NCI-H1092 (cell line): ENCODE measurements around the gene DCDC2C.
A peak's percentile ranks its signal among the peaks of the same experiment; 100 is the strongest.
"Not testable (repeated sequence)": the region's sequence is repeated elsewhere in the genome, so short reads cannot be mapped to it uniquely, and the experiment has no call there.

ENCODE experiments used
- DNase-seq: peaks from one replicate; lab custom pipeline; 2025; lab: John Stamatoyannopoulos, UW

The DCDC2C gene

DNA sequence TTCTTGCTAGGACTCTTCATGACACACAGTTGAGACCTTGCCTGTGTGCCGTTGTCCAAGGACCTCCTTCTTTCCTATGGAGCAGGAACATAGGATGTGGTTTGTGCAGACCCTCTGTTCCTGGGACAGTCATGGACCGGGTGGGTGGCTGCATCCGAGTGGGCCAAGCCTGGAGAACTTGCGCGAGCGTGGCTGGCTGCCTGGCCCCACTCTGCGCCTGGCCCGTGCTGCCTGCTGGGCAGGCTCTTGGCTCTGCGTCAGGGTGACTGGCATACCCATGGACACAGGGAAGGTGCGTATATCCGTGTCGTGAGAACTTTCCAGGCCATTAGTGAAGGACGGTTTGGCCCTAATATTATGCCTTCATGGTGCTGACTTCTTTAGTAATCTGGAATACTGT lies 68.2 kb downstream of the DCDC2C start:
- DNase-seq, result no peak

DNA sequence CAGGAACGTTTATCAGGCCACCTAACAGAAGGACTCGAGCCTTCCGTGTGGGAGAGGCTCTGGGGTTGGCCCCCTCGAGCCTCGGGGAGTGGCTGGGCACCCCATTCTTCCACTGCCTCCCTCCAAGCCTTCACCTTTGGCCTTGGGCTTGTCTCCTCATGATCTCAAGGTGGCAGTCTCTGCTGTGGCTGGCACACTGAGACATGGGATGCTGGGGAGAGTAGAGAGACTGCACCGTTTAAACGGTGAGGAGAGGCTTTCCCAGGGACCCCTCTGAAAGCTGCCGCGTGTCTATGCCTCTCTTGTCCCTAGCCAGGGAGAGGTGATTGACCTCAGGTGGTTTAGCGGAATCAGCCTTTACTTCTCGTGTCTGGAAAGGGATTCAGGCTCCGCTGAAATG lies 71.0 kb downstream of the DCDC2C start:
- no peak for DNase-seq

DNA sequence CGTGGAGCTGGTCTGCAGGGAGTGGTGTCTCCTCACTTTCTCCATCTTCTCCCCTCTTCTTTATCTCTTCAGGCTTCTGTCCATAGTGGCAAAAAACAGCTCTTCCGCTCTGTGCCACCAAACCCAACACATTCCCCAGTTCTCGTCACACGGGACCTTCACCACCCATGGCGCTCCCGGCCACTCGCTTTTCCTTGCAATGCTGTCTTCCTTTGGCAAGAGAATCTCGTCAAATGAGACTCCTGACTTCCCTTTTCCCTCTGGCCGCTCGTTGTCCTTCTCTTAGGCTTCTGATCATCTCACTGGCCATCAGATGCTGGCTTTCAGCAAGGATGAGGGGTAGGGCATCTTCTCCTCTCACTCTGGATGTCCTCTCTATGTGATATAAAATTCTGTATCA lies 72.9 kb downstream of the DCDC2C start:
- no peak for DNase-seq

GRCh38 chr2:3777966-3778365 lies 74.6 kb downstream of the DCDC2C start:
- no peak for DNase-seq

GRCh38 chr2:3778851-3779495 lies 75.6 kb downstream of the DCDC2C start:
- DNase-seq, result no peak

- DNase-seq, result no peak
Measured at GRCh38 chr2:3779496-3780049, 76.2 kb downstream of the DCDC2C start.

DNA sequence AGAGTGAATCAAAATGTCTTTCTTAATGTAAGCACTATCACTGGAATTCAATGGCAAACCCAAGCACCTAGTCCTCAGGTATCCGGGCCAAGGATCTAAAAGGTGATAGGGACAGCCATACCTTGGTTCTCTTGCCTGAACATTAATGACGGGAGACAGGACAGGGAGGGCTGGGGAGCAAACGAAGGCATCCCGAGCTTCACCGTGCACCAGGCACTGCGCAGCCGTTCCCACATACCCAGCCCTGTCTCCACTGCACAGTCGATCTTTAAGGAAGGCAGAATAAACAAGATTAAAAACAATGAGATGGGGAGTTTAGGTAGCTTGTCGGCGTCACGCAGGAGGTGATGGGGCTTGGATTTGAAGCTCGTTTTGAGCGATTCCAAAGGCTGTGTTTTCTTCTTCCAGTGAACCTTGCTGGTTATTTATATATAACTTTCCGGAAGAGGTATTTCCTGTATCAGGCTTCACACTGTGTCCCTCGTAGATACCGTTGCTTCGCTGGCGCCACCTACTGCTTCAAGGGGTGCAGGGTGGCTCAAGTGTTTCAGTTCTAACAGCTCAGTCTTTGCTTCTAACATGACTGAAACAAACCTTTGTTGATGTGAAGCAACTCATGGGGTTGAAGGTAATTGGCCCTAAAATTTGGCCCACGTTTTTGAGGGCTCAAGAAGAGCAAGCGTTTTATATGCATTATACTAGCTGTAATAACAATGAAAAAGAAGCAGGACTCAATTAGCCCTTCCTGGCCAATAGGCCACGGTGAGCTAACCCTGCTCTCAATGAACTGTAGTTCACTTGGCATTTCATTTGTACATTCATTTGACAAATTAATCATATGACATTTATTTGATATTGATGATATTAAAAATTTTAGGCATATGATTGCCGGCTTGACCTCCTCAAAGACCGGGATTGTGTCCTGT lies 77.4 kb downstream of the DCDC2C start:
- peak; percentile 44 for DNase-seq

GRCh38 chr2:3784731-3785130 lies 81.4 kb downstream of the DCDC2C start:
- DNase-seq, result no peak

GRCh38 chr2:3785220-3785889 lies 82.0 kb downstream of the DCDC2C start:
- DNase-seq, result no peak

- no peak for DNase-seq
Measured at GRCh38 chr2:3785890-3786273, 82.5 kb downstream of the DCDC2C start.

DNA sequence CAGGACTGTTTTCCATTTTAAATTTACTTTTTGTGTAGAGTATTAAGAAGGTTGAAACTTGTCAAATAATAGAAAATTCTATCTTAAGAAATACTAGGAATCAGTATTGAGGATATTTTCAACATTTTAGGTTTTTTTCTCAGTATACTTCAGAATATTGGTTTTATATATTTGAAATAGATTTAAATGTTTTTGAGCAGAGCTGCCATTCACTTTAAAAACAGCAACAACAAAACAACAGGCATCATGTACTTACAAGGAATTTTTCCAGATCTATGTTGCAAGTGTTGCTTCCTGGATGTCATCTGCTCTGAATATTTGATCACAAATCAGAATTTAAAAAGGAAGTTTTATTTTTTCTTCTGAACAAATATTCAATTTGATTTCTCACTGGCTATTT lies 84.4 kb downstream of the DCDC2C start:
- DNase-seq, result no peak

DNA sequence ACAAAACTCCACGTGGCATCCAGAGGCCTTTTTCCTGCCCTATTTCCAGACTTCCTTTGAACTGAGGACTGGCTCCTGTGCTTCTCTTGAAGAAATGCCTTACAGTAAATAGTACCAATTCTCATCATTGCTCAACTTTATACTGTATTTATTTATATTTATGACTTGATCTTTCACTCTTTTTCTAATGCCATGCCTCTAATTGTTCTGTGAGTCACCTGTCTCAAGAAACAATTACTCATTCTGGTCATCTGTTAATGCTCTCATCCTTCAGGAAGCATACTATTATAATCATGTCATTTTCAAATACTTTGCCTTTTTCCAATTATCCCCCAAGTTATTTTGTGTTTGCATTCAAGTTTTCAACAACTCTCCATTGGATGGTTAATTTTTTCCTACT lies 85.9 kb downstream of the DCDC2C start:
- DNase-seq, result no peak

DNA sequence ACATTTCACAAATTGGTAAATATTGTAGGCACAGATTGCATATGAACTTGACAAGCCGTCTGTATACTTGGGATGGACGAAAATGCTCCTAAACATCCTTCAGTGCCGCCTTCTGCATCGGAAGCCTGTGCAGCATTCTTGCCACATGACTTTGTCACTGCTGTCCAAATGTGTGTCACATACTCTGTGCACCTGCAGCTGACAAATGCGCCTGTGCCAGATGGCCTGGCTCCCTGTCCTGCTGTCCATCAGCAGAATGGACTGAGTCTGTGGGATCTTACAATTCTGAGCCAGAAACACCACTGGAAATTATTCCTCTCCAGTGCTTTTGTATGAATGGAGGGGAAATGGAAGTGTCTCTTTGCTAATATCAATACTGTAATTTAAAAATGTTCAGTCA lies 89.9 kb downstream of the DCDC2C start:
- DNase-seq, result no peak

DNA sequence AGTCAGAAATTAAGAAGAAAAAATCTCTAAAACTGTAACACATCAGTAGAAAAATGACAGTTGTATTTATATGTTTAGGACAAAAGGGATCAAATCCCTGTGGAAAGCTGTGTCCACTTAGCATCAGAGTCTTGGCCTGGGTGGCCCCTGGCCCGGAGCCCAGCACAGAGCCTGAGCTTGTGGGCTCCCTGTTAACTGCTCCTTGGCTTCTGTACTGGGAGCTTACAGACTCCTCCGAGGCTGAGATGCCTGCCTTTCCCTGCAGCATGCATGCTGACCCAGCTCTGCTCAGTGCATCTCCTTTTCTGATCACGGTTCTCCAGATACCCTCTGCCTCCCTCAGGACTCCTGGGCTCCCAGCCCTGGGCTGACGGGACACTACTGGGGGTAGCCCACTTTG lies 98.1 kb downstream of the DCDC2C start:
- no peak for DNase-seq

- DNase-seq, result no peak
Measured at GRCh38 chr2:3805201-3805939, 102.0 kb downstream of the DCDC2C start.

DNA sequence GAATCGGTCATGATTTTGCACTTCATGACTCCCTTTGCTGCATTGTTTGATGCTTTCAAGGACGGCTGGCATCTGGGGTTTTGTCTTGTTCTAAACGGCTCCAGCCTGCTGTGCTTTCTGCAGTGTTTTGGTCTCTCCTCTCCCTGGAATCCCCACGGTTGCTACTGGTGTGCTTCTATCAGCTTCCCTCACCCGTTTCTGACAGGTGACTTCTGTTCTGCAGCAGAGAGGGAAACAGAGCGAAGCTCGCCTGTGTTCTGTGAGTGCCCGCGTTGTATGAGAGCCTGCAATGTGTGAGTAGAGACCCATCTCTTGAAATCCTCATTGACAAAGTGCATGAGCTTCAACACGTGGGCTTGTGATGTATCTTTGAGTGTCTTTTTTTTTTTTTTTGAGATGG lies 102.8 kb downstream of the DCDC2C start:
- DNase-seq, result no peak

DNA sequence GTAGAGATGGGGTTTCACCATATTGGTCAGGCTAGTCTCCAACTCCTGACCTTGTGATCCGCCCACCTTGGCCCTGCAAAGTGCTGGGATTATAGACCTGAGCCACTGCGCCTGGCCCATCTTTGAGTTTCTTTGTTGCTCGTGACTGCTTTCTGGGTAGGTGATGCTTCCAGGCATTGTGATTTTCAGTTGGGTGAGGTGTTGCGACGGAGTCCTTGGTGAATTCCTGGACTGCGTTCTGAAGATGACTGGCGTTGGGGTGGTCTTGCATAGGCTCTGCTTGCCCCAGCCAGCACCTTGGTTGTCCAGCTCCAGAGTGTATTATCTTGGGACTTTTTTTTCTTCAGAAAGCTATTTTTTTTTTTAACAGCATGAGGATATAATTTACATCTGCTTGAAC lies 103.4 kb downstream of the DCDC2C start:
- no peak for DNase-seq

DNA sequence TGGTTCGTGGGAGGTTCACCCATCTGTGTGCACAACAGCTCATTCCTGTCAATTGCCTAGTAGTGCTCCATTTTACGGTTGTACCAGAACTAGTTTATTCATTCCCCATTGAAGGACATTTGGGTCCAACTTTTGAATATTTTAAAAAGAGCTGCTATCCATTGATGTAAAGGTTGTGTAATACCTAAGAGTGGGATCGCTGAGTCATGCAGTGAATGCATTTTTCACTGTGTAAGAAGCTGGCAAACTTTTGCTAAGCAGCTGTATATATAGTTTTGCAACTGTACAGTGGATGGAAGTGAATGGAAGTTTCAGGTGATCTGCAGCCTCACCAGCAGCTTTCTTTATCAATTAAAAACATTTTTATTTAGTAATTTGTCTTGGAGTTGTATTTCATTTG lies 104.5 kb downstream of the DCDC2C start:
- no peak for DNase-seq

DNA sequence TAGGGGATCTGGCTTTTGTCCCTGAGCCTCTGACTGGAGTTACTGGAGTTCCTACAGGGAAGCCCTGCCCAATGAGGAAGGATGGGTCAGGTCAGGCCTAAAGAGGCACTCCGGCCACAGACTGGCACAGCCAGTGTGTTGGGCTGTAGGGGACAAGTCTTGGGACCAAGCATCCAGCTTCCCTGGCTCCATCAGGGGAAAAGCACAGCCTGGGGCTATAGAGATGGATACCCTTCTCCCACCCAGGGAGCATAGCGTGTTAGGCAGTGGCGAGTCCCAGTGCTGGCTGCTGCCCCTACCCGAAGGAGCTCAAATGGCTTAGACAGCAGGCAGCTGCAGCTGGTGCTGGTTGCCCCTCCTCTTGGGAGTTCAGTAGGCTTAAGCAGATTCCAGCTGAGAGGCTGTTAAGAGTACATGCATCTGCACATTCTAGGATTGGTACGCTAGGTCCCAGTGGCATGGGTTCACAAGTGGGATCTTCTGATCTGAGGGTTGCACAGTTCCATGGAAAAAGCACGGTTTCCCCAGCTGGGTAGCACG lies 111.4 kb downstream of the DCDC2C start:
- DNase-seq, result no peak

DNA sequence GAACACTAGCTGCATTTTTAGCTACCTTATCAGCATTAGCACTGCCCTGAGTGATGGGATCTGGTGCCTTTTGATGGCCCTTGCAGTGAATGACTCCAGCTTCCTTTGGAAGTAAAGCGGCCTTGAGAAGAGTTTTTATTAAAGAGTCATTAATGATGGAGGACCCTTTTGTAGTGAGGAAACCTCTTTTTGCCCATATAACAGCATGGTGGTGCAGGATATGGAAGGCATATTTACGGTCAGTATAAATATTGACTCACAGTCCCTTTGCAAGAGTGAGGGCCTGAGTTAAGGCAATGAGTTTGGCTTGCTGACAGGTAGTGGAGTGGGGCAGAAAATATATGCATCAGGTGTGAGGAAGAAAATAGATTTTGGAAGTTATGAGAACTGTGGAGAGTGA lies 113.8 kb downstream of the DCDC2C start:
- DNase-seq, result not testable (repeated sequence)

DNA sequence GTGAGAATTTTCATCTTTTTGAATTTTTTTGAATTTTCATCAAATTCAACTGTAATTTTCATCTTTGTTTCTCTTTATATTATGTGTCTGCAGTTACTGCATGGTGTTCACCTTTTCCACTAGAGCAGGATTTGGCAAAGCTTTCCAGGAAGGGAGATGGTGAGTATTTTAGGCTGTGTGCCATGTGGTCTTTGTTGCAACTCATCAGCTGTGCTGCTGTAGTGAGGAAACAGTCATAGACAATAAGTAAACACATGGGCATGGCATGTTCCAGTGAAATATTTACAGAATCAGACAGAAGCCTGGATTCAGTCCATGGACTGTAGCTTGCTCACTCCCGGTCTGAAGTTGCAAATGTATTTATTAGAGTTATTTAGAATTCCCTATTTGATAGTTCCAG lies 120.4 kb downstream of the DCDC2C start:
- DNase-seq, result peak; percentile 7
